Keratinocyte (primary cell): ENCODE results near the gene ZNF425. TPM values are rescaled to one million over a fixed set of nuclear protein-coding genes. Genes with fewer than 3 reads are reported as not detected.
"Not testable (repeated sequence)": the region's sequence is repeated elsewhere in the genome, so short reads cannot be mapped to it uniquely, and the experiment has no call there.

Experiments
- DNase-seq: peaks from one replicate; pipeline ENCODE4 v3.0.0-alpha.2; 2011; ENCODE audit warnings: low read depth, missing footprints, low spot score
- FAIRE-seq: peaks from 2 replicates; lab custom pipeline; 2011; peaks lifted over from hg19 to GRCh38; lab: Jason Lieb, UNC
- H2AFZ ChIP-seq: 2 replicates; pipeline ENCODE4 v1.6.0; 2012; ENCODE audit warnings: low read length, control low read depth, inconsistent platforms; ENCODE audit not compliant: control insufficient read depth
- H3K27ac ChIP-seq: 2 replicates; pipeline ENCODE4 v1.5.1; 2011; ENCODE audit warnings: low read length; ENCODE audit not compliant: control insufficient read depth, insufficient read depth
- H3K27me3 ChIP-seq: 3 replicates; pipeline ENCODE4 v1.6.0; 2011; ENCODE audit warnings: low read length; ENCODE audit not compliant: control insufficient read depth, insufficient read depth; ENCODE audit errors: extremely low read depth
- H3K36me3 ChIP-seq, 2 experiments: 2 replicates in 1 of 2; 3 replicates in 1 of 2; pipeline ENCODE4 v1.5.1; 2011; ENCODE audit warnings: low read length in 2 of 2, mild to moderate bottlenecking in 1 of 2; ENCODE audit not compliant: control insufficient read depth in 2 of 2, insufficient read depth in 2 of 2; ENCODE audit errors: extremely low read depth in 1 of 2
- H3K4me1 ChIP-seq: 3 replicates; pipeline ENCODE4 v1.5.1; 2011; ENCODE audit warnings: low read length; ENCODE audit not compliant: control insufficient read depth, insufficient read depth; ENCODE audit errors: extremely low read depth
- H3K4me2 ChIP-seq: 3 replicates; pipeline ENCODE4 v1.6.0; 2011; ENCODE audit warnings: low read depth, low read length; ENCODE audit not compliant: control insufficient read depth, insufficient read depth; ENCODE audit errors: extremely low read depth
- H3K4me3 ChIP-seq, 3 experiments: fragments of 200-600 bp in 1 of 3; sonication (generic) in 1 of 3; 2 replicates in 2 of 3; 3 replicates in 1 of 3; pipeline ENCODE4 v1.5.1; 2011 to 2016; ENCODE audit warnings: low read length in 3 of 3, mild to moderate bottlenecking in 3 of 3, control low read depth in 2 of 3, inconsistent platforms in 1 of 3, low read depth in 1 of 3, mixed read lengths in 1 of 3, mixed run types in 1 of 3, moderate library complexity in 1 of 3; ENCODE audit not compliant: control insufficient read depth in 2 of 3, insufficient read depth in 2 of 3; ENCODE audit errors: extremely low read depth in 1 of 3
- H3K79me2 ChIP-seq: 2 replicates; pipeline ENCODE4 v1.6.0; 2012; ENCODE audit warnings: low read length; ENCODE audit not compliant: control insufficient read depth, insufficient read depth
- H3K9ac ChIP-seq: 3 replicates; pipeline ENCODE4 v1.6.0; 2011; ENCODE audit warnings: low read length; ENCODE audit not compliant: control insufficient read depth, insufficient read depth; ENCODE audit errors: extremely low read depth
- H3K9me1 ChIP-seq: 3 replicates; pipeline ENCODE4 v1.6.0; 2011; ENCODE audit warnings: low read length; ENCODE audit not compliant: control insufficient read depth, insufficient read depth; ENCODE audit errors: extremely low read depth
- H3K9me3 ChIP-seq: 2 replicates; pipeline ENCODE4 v1.5.1; 2012; ENCODE audit warnings: low read depth, low read length; ENCODE audit not compliant: control insufficient read depth
- H4K20me1 ChIP-seq: 3 replicates; pipeline ENCODE4 v1.6.0; 2011; ENCODE audit warnings: low read length; ENCODE audit not compliant: control insufficient read depth, insufficient read depth; ENCODE audit errors: extremely low read depth
- EZH2 ChIP-seq: IDR thresholded peaks from one replicate; pipeline ENCODE4 v1.6.1; 2012; ENCODE audit warnings: inconsistent platforms, mild to moderate bottlenecking, low read length, moderate library complexity
- dilution Hi-C: fragments of 300-500 bp; cut with MboI; formaldehyde crosslinking; loops from one replicate; pipeline ENCODE4 v1.7.0; 2020; ENCODE audit warnings: low sequenced_read_pairs; ENCODE audit not compliant: extremely low pct_ligation_motif_present
- polyA plus RNA-seq, 5 experiments: library from polyadenylated mRNA; depleted of rRNA in 3 of 5; stranded (reverse) in 3 of 5; stranded (forward) in 1 of 5; unstranded in 1 of 5; fragments of >200 nt; gene quantifications; 1 replicate in 1 of 5; 2 replicates in 3 of 5; 3 replicates in 1 of 5; pipeline versions ENCODE4 v1.2.1 to v1.2.3, GENCODE V29; 2011 to 2012; ENCODE audit warnings: missing spikeins in 2 of 5, low read depth in 1 of 5, low replicate concordance in 1 of 5
- TF ChIP-seq, protein P1 (sequence below), 3 experiments: IDR thresholded peaks in 1 of 3; conservative IDR thresholded peaks in 1 of 3; optimal IDR thresholded peaks in 1 of 3; 2 replicates in 2 of 3; 3 replicates in 1 of 3; pipeline versions ENCODE3 to v1.5.1; 2011; ENCODE audit warnings: low read length in 3 of 3, mild to moderate bottlenecking in 3 of 3, moderate library complexity in 2 of 3, control low read depth in 1 of 3, inconsistent platforms in 1 of 3; ENCODE audit not compliant: insufficient read depth in 2 of 3; ENCODE audit errors: extremely low read depth in 1 of 3

The ZNF425 gene
- polyA plus RNA-seq, 1 donor (not counting 4 experiments of a cell fraction or from before 2014, with no cell fraction given), result 1.8 TPM

DNA sequence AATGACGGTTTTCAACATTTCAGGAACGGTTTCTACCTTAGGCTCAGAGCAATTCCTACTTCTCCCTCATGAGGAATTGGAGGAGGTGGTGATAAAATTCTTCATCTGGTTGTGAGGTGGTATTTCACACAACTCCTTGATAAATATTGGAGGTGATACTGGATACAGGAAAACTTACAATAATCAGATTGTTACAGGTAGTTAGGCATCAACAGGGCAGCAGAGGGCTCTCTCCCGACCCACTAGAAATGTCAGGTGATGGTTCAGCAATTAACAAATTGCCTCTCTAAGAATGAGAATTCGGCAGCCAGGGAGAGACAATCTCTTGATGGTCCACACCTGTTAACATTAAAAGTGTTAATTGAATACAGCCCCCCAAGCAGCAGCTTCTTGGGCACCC is 58.3 kb downstream of the ZNF425 start:
- peaks cover 19 to 20% of the 10 kb centered on the region in 2 experiments for H3K36me3 ChIP-seq
- H2AFZ ChIP-seq, result no peak overlapping the region
- FAIRE-seq (no peak), DNase-seq (no peak)
- H3K9me3 ChIP-seq, result no peaks in the 10 kb centered on the region
- dilution Hi-C loops, result no loop called here
- TF ChIP-seq, protein P1, sequence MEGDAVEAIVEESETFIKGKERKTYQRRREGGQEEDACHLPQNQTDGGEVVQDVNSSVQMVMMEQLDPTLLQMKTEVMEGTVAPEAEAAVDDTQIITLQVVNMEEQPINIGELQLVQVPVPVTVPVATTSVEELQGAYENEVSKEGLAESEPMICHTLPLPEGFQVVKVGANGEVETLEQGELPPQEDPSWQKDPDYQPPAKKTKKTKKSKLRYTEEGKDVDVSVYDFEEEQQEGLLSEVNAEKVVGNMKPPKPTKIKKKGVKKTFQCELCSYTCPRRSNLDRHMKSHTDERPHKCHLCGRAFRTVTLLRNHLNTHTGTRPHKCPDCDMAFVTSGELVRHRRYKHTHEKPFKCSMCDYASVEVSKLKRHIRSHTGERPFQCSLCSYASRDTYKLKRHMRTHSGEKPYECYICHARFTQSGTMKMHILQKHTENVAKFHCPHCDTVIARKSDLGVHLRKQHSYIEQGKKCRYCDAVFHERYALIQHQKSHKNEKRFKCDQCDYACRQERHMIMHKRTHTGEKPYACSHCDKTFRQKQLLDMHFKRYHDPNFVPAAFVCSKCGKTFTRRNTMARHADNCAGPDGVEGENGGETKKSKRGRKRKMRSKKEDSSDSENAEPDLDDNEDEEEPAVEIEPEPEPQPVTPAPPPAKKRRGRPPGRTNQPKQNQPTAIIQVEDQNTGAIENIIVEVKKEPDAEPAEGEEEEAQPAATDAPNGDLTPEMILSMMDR (optimal IDR thresholded peaks at IDR 0.05 in 1 of 3, IDR thresholded peaks at IDR 0.05 in 1 of 3, conservative IDR thresholded peaks at IDR 0.05 in 1 of 3; ENCODE audit: extremely low read depth in 1 of 3, insufficient read depth in 2 of 3, low read length in 3 of 3), result peak in 2 of 3 experiments; percentile 16 to 35
- TF ChIP-seq EZH2, result no peak
- H3K79me2 ChIP-seq, result no peaks in the 10 kb centered on the region
- no peak overlapping the region for H3K4me2 ChIP-seq
- no peak overlapping the region for H3K4me3 ChIP-seq
- no peak overlapping the region for H3K27ac ChIP-seq
- no peaks in the 10 kb centered on the region for H3K4me1 ChIP-seq
- no peaks in the 10 kb centered on the region for H3K9me1 ChIP-seq
- H3K9ac ChIP-seq, result no peak overlapping the region
- H4K20me1 ChIP-seq, result no peaks in the 10 kb centered on the region
- no peaks in the 10 kb centered on the region for H3K27me3 ChIP-seq

- H3K27ac ChIP-seq, result no peak overlapping the region
- no peak overlapping the region for H3K9ac ChIP-seq
- no peak overlapping the region for H3K4me3 ChIP-seq
- H3K36me3 ChIP-seq, result no peaks in the 10 kb centered on the region
- H4K20me1 ChIP-seq, result no peaks in the 10 kb centered on the region
- dilution Hi-C loops, result no loop called here
- TF ChIP-seq, protein P1 (optimal IDR thresholded peaks at IDR 0.05 in 1 of 3, IDR thresholded peaks at IDR 0.05 in 1 of 3, conservative IDR thresholded peaks at IDR 0.05 in 1 of 3; ENCODE audit: extremely low read depth in 1 of 3, insufficient read depth in 2 of 3, low read length in 3 of 3), result no peak
- TF ChIP-seq EZH2, result no peak
- DNase-seq (no peak), FAIRE-seq (no peak)
- H3K27me3 ChIP-seq, result no peaks in the 10 kb centered on the region
- no peak overlapping the region for H3K4me2 ChIP-seq
- H3K9me1 ChIP-seq, result no peaks in the 10 kb centered on the region
- H3K9me3 ChIP-seq, result no peaks in the 10 kb centered on the region
- no peaks in the 10 kb centered on the region for H3K79me2 ChIP-seq
- H2AFZ ChIP-seq, result no peak overlapping the region
- peaks cover 7% of the 10 kb centered on the region for H3K4me1 ChIP-seq
Measured at GRCh38 chr7:149063476-149063875, 62.6 kb downstream of the ZNF425 start.

DNA sequence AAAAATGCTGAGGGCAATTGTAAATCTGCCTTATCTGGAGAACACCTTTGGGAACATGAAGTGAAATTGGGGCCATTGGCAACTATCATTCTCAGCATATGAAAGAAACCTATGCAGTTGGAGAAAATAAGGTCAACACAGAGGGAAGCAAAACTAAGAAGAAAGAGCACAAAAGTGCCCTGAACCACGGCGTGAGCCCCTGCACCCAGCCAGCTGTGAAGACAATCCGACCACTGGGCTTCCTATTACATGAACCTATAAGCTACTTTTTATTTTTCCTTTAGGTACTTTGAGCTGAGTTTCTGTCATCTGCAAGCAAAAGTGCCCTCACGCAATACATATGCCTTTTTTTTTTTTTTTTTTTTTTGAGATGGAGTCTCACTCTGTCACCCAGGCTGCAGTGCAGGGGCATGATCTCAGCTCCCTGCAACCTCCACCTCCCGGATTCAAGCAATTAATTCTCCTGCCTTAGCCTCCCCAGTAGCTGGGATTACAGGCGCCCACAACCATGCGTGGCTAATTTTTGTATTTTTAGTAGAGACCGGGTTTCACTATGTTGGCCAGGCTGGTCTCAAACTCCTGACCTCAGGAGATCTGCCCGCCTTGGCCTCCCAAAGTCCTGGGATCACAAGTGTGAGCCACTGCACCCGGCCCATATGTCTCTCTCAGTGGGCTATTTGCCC is 63.8 kb downstream of the ZNF425 start:
- H3K27me3 ChIP-seq, dilution Hi-C loops, H3K36me3 ChIP-seq, H2AFZ ChIP-seq, H3K27ac ChIP-seq, DNase-seq, H3K79me2 ChIP-seq, H3K4me2 ChIP-seq, FAIRE-seq, H3K9ac ChIP-seq, H3K4me3 ChIP-seq, H3K9me1 ChIP-seq, H3K9me3 ChIP-seq, H3K4me1 ChIP-seq, H4K20me1 ChIP-seq: not testable (repeated sequence)
